Glutamatergic neuron (in vitro differentiated cells): ENCODE results near the gene S100P. TPM values are rescaled to one million over a fixed set of nuclear protein-coding genes. Genes with fewer than 3 reads are reported as not detected.

Experiments used
- DNase-seq: peaks from one replicate; pipeline ENCODE4 v3.0.0; 2022
- H3K27ac Mint-ChIP-seq: one replicate; pipeline ENCODE4 v1.8.0; 2020; ENCODE audit warnings: mild to moderate bottlenecking, mixed read lengths, inconsistent platforms; ENCODE audit not compliant: unreplicated experiment
- H3K27me3 Mint-ChIP-seq: one replicate; pipeline ENCODE4 v1.8.0; 2020; ENCODE audit warnings: mild to moderate bottlenecking, moderate library complexity, mixed read lengths, inconsistent platforms; ENCODE audit not compliant: unreplicated experiment
- H3K36me3 Mint-ChIP-seq: one replicate; pipeline ENCODE4 v1.8.0; 2020; ENCODE audit warnings: mild to moderate bottlenecking, mixed read lengths, inconsistent platforms; ENCODE audit not compliant: unreplicated experiment
- H3K4me1 Mint-ChIP-seq: one replicate; pipeline ENCODE4 v1.8.0; 2020; ENCODE audit warnings: mild to moderate bottlenecking, low read depth, mixed read lengths, inconsistent platforms; ENCODE audit not compliant: unreplicated experiment
- H3K4me3 Mint-ChIP-seq: one replicate; pipeline ENCODE4 v1.8.0; 2020; ENCODE audit warnings: mild to moderate bottlenecking, mixed read lengths, inconsistent platforms; ENCODE audit not compliant: unreplicated experiment
- H3K9me3 Mint-ChIP-seq: one replicate; pipeline ENCODE4 v1.8.0; 2020; ENCODE audit warnings: mild to moderate bottlenecking, moderate library complexity, mixed read lengths, inconsistent platforms; ENCODE audit not compliant: unreplicated experiment
- CTCF ChIP-seq: fragments of 200-600 bp; sonication (generic); IDR thresholded peaks from one replicate; pipeline ENCODE4 v1.5.0; 2021; ENCODE audit not compliant: partially characterized antibody, unreplicated experiment
- total RNA-seq: library from RNA; stranded (reverse); fragmentation: NEBNext Ultra II Directional; extraction: Animal tissue kit (Norgen Biotek cat#: 25700); gene quantifications from one replicate; pipeline ENCODE4 v1.2.1, GENCODE V29; 2021; ENCODE audit not compliant: unreplicated experiment

Gene S100P
- total RNA-seq, 1 donor from 2014 or later, result not detected

- DNase-seq, result no peak
- H3K9me3 Mint-ChIP-seq, result peaks cover 3% of the 10 kb centered on the region
- H3K4me3 Mint-ChIP-seq, result no peak overlapping the region
- no peaks in the 10 kb centered on the region for H3K36me3 Mint-ChIP-seq
- H3K4me1 Mint-ChIP-seq, result no peaks in the 10 kb centered on the region
- no peak overlapping the region for H3K27ac Mint-ChIP-seq
- no peaks in the 10 kb centered on the region for H3K27me3 Mint-ChIP-seq
- no peak for TF ChIP-seq CTCF
Observed at GRCh38 chr4:6740347-6740746, 46.7 kb downstream of the S100P start.

DNA sequence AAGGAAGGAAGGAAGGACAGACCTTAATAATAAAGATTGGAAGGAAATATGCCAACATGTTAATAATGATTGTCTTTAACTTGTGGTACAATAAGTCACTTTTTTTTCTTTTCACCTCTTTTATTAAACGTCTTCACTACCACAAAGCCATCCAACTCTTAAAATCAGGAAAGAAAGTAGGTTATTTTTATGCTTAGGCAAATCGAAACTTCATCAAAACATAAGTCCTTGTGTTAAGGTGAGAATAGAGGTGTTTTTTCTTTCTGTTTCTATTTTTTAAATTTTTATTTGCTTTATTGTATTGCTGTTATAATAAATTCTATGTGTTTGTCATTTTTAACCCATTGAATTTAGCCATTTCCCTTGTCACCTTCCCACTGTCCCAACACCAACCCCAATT lies 48.8 kb downstream of the S100P start:
- DNase-seq, result no peak
- H3K4me3 Mint-ChIP-seq, result no peak overlapping the region
- H3K9me3 Mint-ChIP-seq, result peaks cover 5% of the 10 kb centered on the region
- H3K4me1 Mint-ChIP-seq, result peaks cover 5% of the 10 kb centered on the region
- H3K27me3 Mint-ChIP-seq, result no peaks in the 10 kb centered on the region
- TF ChIP-seq CTCF, result no peak
- H3K36me3 Mint-ChIP-seq, result no peaks in the 10 kb centered on the region
- H3K27ac Mint-ChIP-seq, result no peak overlapping the region

DNA sequence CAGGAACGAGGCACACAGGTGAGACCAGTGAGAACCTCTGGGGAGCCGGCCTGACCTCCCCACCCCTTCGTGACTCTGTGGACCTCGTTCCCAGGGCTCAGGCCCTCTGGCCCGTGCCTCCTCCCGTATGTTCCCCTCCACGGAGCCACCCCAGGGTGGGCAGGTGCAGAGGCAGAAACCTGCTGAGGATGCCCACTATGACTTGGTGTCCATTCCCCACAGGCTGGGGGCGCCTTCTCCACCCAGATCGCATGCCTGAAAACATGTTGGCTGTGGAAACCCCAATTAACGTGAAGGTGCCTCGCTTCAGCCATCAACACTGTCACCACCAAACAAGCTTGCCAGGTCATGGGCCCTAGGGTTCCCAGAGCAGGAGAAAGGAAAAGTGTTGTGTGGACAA lies 49.3 kb downstream of the S100P start:
- TF ChIP-seq CTCF, result no peak
- Mint-ChIP-seq H3K9me3 (peaks cover 5% of the 10 kb centered on the region), H3K4me1 (peaks cover 5% of the 10 kb centered on the region), H3K36me3 (no peaks in the 10 kb centered on the region), H3K4me3 (no peak overlapping the region), H3K27me3 (no peaks in the 10 kb centered on the region), H3K27ac (no peak overlapping the region)
- no peak for DNase-seq

Other genes starting within 250 kb of the S100P start
- gene PPP2R2C, start 221.3 kb upstream of the S100P start, total RNA-seq, result 9.4 TPM
- 15.5 TPM for gene MAN2B2, start 118.7 kb upstream of the S100P start, total RNA-seq
- 226 TPM for gene MRFAP1, start 53.2 kb upstream of the S100P start, total RNA-seq
- gene MRFAP1L1, start 16.0 kb downstream of the S100P start, total RNA-seq, result 66.1 TPM
- gene BLOC1S4, start 22.3 kb downstream of the S100P start, total RNA-seq, result 22.5 TPM
- 64.4 TPM for gene KIAA0232, start 88.8 kb downstream of the S100P start, total RNA-seq
- 82.2 TPM for gene TBC1D14, start 215.9 kb downstream of the S100P start, total RNA-seq